ENCODE data around the gene ADGRE3.

ADGRE3 gene

GRCh38 chr19:14674764-14675163 is at the start of gene ADGRE3:
Gene ADGRE3 (minus strand): TSS chr19:14674844. CDS start chr19:14674770, 74 bp downstream.
- Mint-ChIP-seq H3K4me1 (peaks cover 13% of the 10 kb centered on the region), H3K9me3 (no peaks in the 10 kb centered on the region), H3K27ac (no peak within 1 kb of the TSS), H3K4me3 (no peak within 1 kb of the TSS), H3K36me3 (no peaks in the 10 kb centered on the region)
- ATAC-seq (no peak), DNase-seq (ENCODE audit: low spot score in 2 of 2) (no peak)

GRCh38 chr19:14722127-14722526 is 47.5 kb upstream of the ADGRE3 start:
- ATAC-seq (no peak), DNase-seq (ENCODE audit: low spot score in 2 of 2) (no peak)
- Mint-ChIP-seq H3K27ac (no peak overlapping the region), H3K4me3 (no peak overlapping the region), H3K9me3 (peaks cover 34% of the 10 kb centered on the region), H3K36me3 (peaks cover 29% of the 10 kb centered on the region), H3K4me1 (no peaks in the 10 kb centered on the region)

- Mint-ChIP-seq H3K4me1 (no peaks in the 10 kb centered on the region), H3K4me3 (no peak overlapping the region), H3K36me3 (peaks cover 59% of the 10 kb centered on the region), H3K27ac (no peak overlapping the region), H3K9me3 (peaks cover 29% of the 10 kb centered on the region)
- ATAC-seq: no peak
- no peak for DNase-seq (ENCODE audit: low spot score in 2 of 2)
Observed at GRCh38 chr19:14719162-14719561, 44.5 kb upstream of the ADGRE3 start.

- Mint-ChIP-seq H3K27ac (no peak overlapping the region), H3K9me3 (peaks cover 33% of the 10 kb centered on the region), H3K4me3 (no peak overlapping the region), H3K36me3 (peaks cover 63% of the 10 kb centered on the region), H3K4me1 (no peaks in the 10 kb centered on the region)
- DNase-seq (ENCODE audit: low spot score in 2 of 2) (no peak), ATAC-seq (no peak)
Observed at GRCh38 chr19:14718522-14719116, 44.0 kb upstream of the ADGRE3 start.

GRCh38 chr19:14715841-14716240 is 41.2 kb upstream of the ADGRE3 start:
- H3K9me3 Mint-ChIP-seq: peaks cover 29% of the 10 kb centered on the region
- H3K4me3 Mint-ChIP-seq: no peak overlapping the region
- H3K27ac Mint-ChIP-seq: no peak overlapping the region
- ATAC-seq (no peak), DNase-seq (ENCODE audit: low spot score in 2 of 2) (no peak)
- peaks cover 79% of the 10 kb centered on the region for H3K36me3 Mint-ChIP-seq
- H3K4me1 Mint-ChIP-seq: no peaks in the 10 kb centered on the region

- Mint-ChIP-seq H3K4me3 (no peak overlapping the region), H3K9me3 (no peaks in the 10 kb centered on the region), H3K36me3 (peaks cover 91% of the 10 kb centered on the region), H3K4me1 (no peaks in the 10 kb centered on the region), H3K27ac (no peak overlapping the region)
- DNase-seq (ENCODE audit: low spot score in 2 of 2) (no peak), ATAC-seq (no peak)
Observed at GRCh38 chr19:14704450-14704849, 29.8 kb upstream of the ADGRE3 start.

GRCh38 chr19:14703833-14704232 is 29.2 kb upstream of the ADGRE3 start:
- Mint-ChIP-seq H3K9me3 (no peaks in the 10 kb centered on the region), H3K36me3 (peaks cover 92% of the 10 kb centered on the region), H3K4me1 (no peaks in the 10 kb centered on the region), H3K4me3 (no peak overlapping the region), H3K27ac (no peak overlapping the region)
- no peak for DNase-seq (ENCODE audit: low spot score in 2 of 2)
- no peak for ATAC-seq

- ATAC-seq (no peak), DNase-seq (ENCODE audit: low spot score in 2 of 2) (no peak)
- Mint-ChIP-seq H3K4me1 (no peaks in the 10 kb centered on the region), H3K36me3 (peaks cover 92% of the 10 kb centered on the region), H3K4me3 (no peak overlapping the region), H3K9me3 (no peaks in the 10 kb centered on the region), H3K27ac (peak overlapping the region; percentile 40)
Observed at GRCh38 chr19:14700711-14701375, 26.2 kb upstream of the ADGRE3 start.

- peaks cover 86% of the 10 kb centered on the region for H3K36me3 Mint-ChIP-seq
- no peaks in the 10 kb centered on the region for H3K9me3 Mint-ChIP-seq
- H3K4me1 Mint-ChIP-seq: no peaks in the 10 kb centered on the region
- H3K27ac Mint-ChIP-seq: no peak overlapping the region
- DNase-seq (ENCODE audit: low spot score in 2 of 2): no peak
- H3K4me3 Mint-ChIP-seq: no peak overlapping the region
- no peak for ATAC-seq
Observed at GRCh38 chr19:14699641-14700040, 25.0 kb upstream of the ADGRE3 start.

GRCh38 chr19:14695471-14695870 is 20.8 kb upstream of the ADGRE3 start:
- H3K9me3 Mint-ChIP-seq: no peaks in the 10 kb centered on the region
- ATAC-seq (no peak), DNase-seq (ENCODE audit: low spot score in 2 of 2) (no peak)
- H3K36me3 Mint-ChIP-seq: peaks cover 48% of the 10 kb centered on the region
- no peak overlapping the region for H3K27ac Mint-ChIP-seq
- no peak overlapping the region for H3K4me3 Mint-ChIP-seq
- peaks cover 7% of the 10 kb centered on the region for H3K4me1 Mint-ChIP-seq

- H3K36me3 Mint-ChIP-seq: peaks cover 41% of the 10 kb centered on the region
- DNase-seq (ENCODE audit: low spot score in 2 of 2): no peak
- H3K4me1 Mint-ChIP-seq: peaks cover 7% of the 10 kb centered on the region
- H3K4me3 Mint-ChIP-seq: no peak overlapping the region
- no peaks in the 10 kb centered on the region for H3K9me3 Mint-ChIP-seq
- no peak overlapping the region for H3K27ac Mint-ChIP-seq
- no peak for ATAC-seq
Observed at GRCh38 chr19:14694641-14695266, 20.1 kb upstream of the ADGRE3 start.

GRCh38 chr19:14689598-14690503 is 15.2 kb upstream of the ADGRE3 start, which contains the start of gene ZNF333:
Gene ZNF333 (plus strand): TSS chr19:14690048. CDS start chr19:14693492, 3,444 bp downstream.
- Mint-ChIP-seq H3K4me3 (peak within 1 kb of the TSS; percentile 82), H3K36me3 (no peaks in the 10 kb centered on the region), H3K9me3 (no peaks in the 10 kb centered on the region), H3K27ac (peak within 1 kb of the TSS; percentile 98), H3K4me1 (peaks cover 7% of the 10 kb centered on the region)
- ATAC-seq (peak; percentile 98), DNase-seq (ENCODE audit: low spot score in 2 of 2) (peak; percentile 97 to 100)

- H3K4me1 Mint-ChIP-seq: peaks cover 5% of the 10 kb centered on the region
- no peak overlapping the region for H3K4me3 Mint-ChIP-seq
- no peak for ATAC-seq
- DNase-seq (ENCODE audit: low spot score in 2 of 2): no peak
- no peaks in the 10 kb centered on the region for H3K9me3 Mint-ChIP-seq
- H3K36me3 Mint-ChIP-seq: no peaks in the 10 kb centered on the region
- no peak overlapping the region for H3K27ac Mint-ChIP-seq
Observed at GRCh38 chr19:14686411-14686810, 11.8 kb upstream of the ADGRE3 start.

- DNase-seq (ENCODE audit: low spot score in 2 of 2): no peak
- Mint-ChIP-seq H3K36me3 (no peaks in the 10 kb centered on the region), H3K4me3 (no peak overlapping the region), H3K9me3 (no peaks in the 10 kb centered on the region), H3K4me1 (peaks cover 5% of the 10 kb centered on the region), H3K27ac (no peak overlapping the region)
- peak; percentile 79 for ATAC-seq
Observed at GRCh38 chr19:14683439-14683838, 8.8 kb upstream of the ADGRE3 start.

GRCh38 chr19:14682084-14682483 is 7.4 kb upstream of the ADGRE3 start:
- Mint-ChIP-seq H3K36me3 (no peaks in the 10 kb centered on the region), H3K27ac (no peak overlapping the region), H3K4me1 (peaks cover 5% of the 10 kb centered on the region), H3K4me3 (no peak overlapping the region), H3K9me3 (no peaks in the 10 kb centered on the region)
- ATAC-seq (no peak), DNase-seq (ENCODE audit: low spot score in 2 of 2) (no peak)

Data from stimulated activated effector memory CD8-positive, alpha-beta T cell treated with anti-CD3 and anti-CD28 coated beads, Interleukin-12 subunit alpha, Interleukin-12 subunit beta, amount 100 ng/mL, for 72 hours (primary cell).